PC-9 (cell line): ENCODE results near the gene NFASC.

Source experiments
- CTCF ChIP-seq: fragments of 200-600 bp; sonication (generic); conservative IDR thresholded peaks from 2 replicates; pipeline ENCODE4 v1.6.1; 2017; ENCODE audit warnings: mixed run types, antibody characterized with exemption, mild to moderate bottlenecking, moderate library complexity
- EZH2 ChIP-seq: fragments of 200-600 bp; sonication (generic); IDR thresholded peaks from 2 replicates; pipeline ENCODE4 v1.8.0; 2017; ENCODE audit warnings: antibody characterized with exemption, low read depth

- no peak for TF ChIP-seq CTCF
- no peak for TF ChIP-seq EZH2
Observed at GRCh38 chr1:204830747-204831146, 39.9 kb upstream of the NFASC start.
